ENCODE results near the gene CNP. TPM values are rescaled to one million over a fixed set of nuclear protein-coding genes. Genes with fewer than 3 reads are reported as not detected.
"Not testable (repeated sequence)": the region's sequence is repeated elsewhere in the genome, so short reads cannot be mapped to it uniquely, and the experiment has no call there.

Gene CNP
- total and polyA plus RNA-seq, 4 donors = 277 to 1,008 (median 786) TPM

GRCh38 chr17:41928693-41929251 lies 37.8 kb upstream of the CNP start:
- H3K27ac ChIP-seq (ENCODE audit: low read depth, low read length) = no peak overlapping the region
- no peaks in the 10 kb centered on the region for H3K27me3 ChIP-seq (ENCODE audit: control insufficient read depth, insufficient read depth, low read length)
- H3K9me3 ChIP-seq (ENCODE audit: control insufficient read depth, insufficient read depth, low read length) = no peaks in the 10 kb centered on the region
- DNase-seq (ENCODE audit: low read depth in 4 of 6, low spot score in 6 of 6) = no peak
- peaks cover 9% of the 10 kb centered on the region for H3K4me1 ChIP-seq (ENCODE audit: control insufficient read depth, insufficient read depth, low read length)
- no peaks in the 10 kb centered on the region for H3K36me3 ChIP-seq (ENCODE audit: control insufficient read depth, insufficient read depth, low read length)
- 67% methylated on average over 3 of the region's 6 CpGs for WGBS (ENCODE audit: insufficient coverage)
- H3K4me3 ChIP-seq (ENCODE audit: low read depth, low read length) = no peak overlapping the region

- Histone ChIP-seq H3K27ac (ENCODE audit: low read depth, low read length) (peak within 1 kb of the TSS; percentile 70), H3K9me3 (ENCODE audit: control insufficient read depth, insufficient read depth, low read length) (no peaks in the 10 kb centered on the region), H3K27me3 (ENCODE audit: control insufficient read depth, insufficient read depth, low read length) (no peaks in the 10 kb centered on the region), H3K4me1 (ENCODE audit: control insufficient read depth, insufficient read depth, low read length) (peaks cover 9% of the 10 kb centered on the region), H3K4me3 (ENCODE audit: low read depth, low read length) (peak within 1 kb of the TSS; percentile 62), H3K36me3 (ENCODE audit: control insufficient read depth, insufficient read depth, low read length) (peaks cover 2% of the 10 kb centered on the region)
- peak; percentile 91 to 99 (median 93) for DNase-seq (ENCODE audit: low read depth in 4 of 6, low spot score in 6 of 6)
- WGBS (ENCODE audit: insufficient coverage) = under 1% methylated on average over 34 of the region's 43 CpGs
Observed at GRCh38 chr17:41930009-41930832, 36.4 kb upstream of the CNP start, which contains the start of gene ODAD4. ODAD4 (plus strand) TSS chr17:41930617; CDS start chr17:41930724, 107 bp downstream.

- H3K36me3 ChIP-seq (ENCODE audit: control insufficient read depth, insufficient read depth, low read length); H3K27me3 ChIP-seq (ENCODE audit: control insufficient read depth, insufficient read depth, low read length); H3K4me1 ChIP-seq (ENCODE audit: control insufficient read depth, insufficient read depth, low read length); DNase-seq (ENCODE audit: low read depth in 4 of 6, low spot score in 6 of 6); H3K9me3 ChIP-seq (ENCODE audit: control insufficient read depth, insufficient read depth, low read length): not testable (repeated sequence)
- WGBS (ENCODE audit: insufficient coverage) = 84% methylated on average over 4 of the region's 18 CpGs
- Histone ChIP-seq H3K27ac (ENCODE audit: low read depth, low read length) (peak overlapping the region; percentile 70), H3K4me3 (ENCODE audit: low read depth, low read length) (peak overlapping the region; percentile 62)
Observed at GRCh38 chr17:41930833-41931156, 35.8 kb upstream of the CNP start.

- DNase-seq (ENCODE audit: low read depth in 4 of 6, low spot score in 6 of 6); H3K27ac ChIP-seq (ENCODE audit: low read depth, low read length); H3K4me3 ChIP-seq (ENCODE audit: low read depth, low read length); H3K4me1 ChIP-seq (ENCODE audit: control insufficient read depth, insufficient read depth, low read length); H3K27me3 ChIP-seq (ENCODE audit: control insufficient read depth, insufficient read depth, low read length); H3K9me3 ChIP-seq (ENCODE audit: control insufficient read depth, insufficient read depth, low read length): not testable (repeated sequence)
- peaks cover 17% of the 10 kb centered on the region for H3K36me3 ChIP-seq (ENCODE audit: control insufficient read depth, insufficient read depth, low read length)
- WGBS (ENCODE audit: insufficient coverage) = 100% methylated on average over 1 of the region's 4 CpGs
Observed at GRCh38 chr17:41931715-41932114, 34.9 kb upstream of the CNP start.

GRCh38 chr17:41932816-41933389 lies 33.7 kb upstream of the CNP start:
- WGBS (ENCODE audit: insufficient coverage) = no CpG with 5 or more reads among the region's 2 CpGs
- Histone ChIP-seq H3K27ac (ENCODE audit: low read depth, low read length) (no peak overlapping the region), H3K9me3 (ENCODE audit: control insufficient read depth, insufficient read depth, low read length) (no peaks in the 10 kb centered on the region), H3K36me3 (ENCODE audit: control insufficient read depth, insufficient read depth, low read length) (peaks cover 26% of the 10 kb centered on the region), H3K4me1 (ENCODE audit: control insufficient read depth, insufficient read depth, low read length) (peaks cover 9% of the 10 kb centered on the region), H3K4me3 (ENCODE audit: low read depth, low read length) (no peak overlapping the region), H3K27me3 (ENCODE audit: control insufficient read depth, insufficient read depth, low read length) (no peaks in the 10 kb centered on the region)
- DNase-seq (ENCODE audit: low read depth in 4 of 6, low spot score in 6 of 6) = no peak

GRCh38 chr17:41935641-41936040 lies 31.0 kb upstream of the CNP start:
- H3K36me3 ChIP-seq (ENCODE audit: control insufficient read depth, insufficient read depth, low read length) = peaks cover 49% of the 10 kb centered on the region

GRCh38 chr17:41937970-41938954 lies 28.3 kb upstream of the CNP start:
- DNase-seq (ENCODE audit: low read depth in 4 of 6, low spot score in 6 of 6) = no peak
- 91% methylated on average over 11 of the region's 19 CpGs for WGBS (ENCODE audit: insufficient coverage)
- Histone ChIP-seq H3K4me1 (ENCODE audit: control insufficient read depth, insufficient read depth, low read length) (no peaks in the 10 kb centered on the region), H3K27me3 (ENCODE audit: control insufficient read depth, insufficient read depth, low read length) (no peaks in the 10 kb centered on the region), H3K9me3 (ENCODE audit: control insufficient read depth, insufficient read depth, low read length) (no peaks in the 10 kb centered on the region), H3K4me3 (ENCODE audit: low read depth, low read length) (no peak overlapping the region), H3K27ac (ENCODE audit: low read depth, low read length) (no peak overlapping the region), H3K36me3 (ENCODE audit: control insufficient read depth, insufficient read depth, low read length) (peaks cover 54% of the 10 kb centered on the region)

More at GRCh38 chr17:41935641-41936040, 31.0 kb upstream of the CNP start:
- 95% methylated on average over 6 of the region's 6 CpGs for WGBS (ENCODE audit: insufficient coverage)
- Histone ChIP-seq H3K4me1 (ENCODE audit: control insufficient read depth, insufficient read depth, low read length) (peaks cover 9% of the 10 kb centered on the region), H3K27ac (ENCODE audit: low read depth, low read length) (no peak overlapping the region), H3K27me3 (ENCODE audit: control insufficient read depth, insufficient read depth, low read length) (no peaks in the 10 kb centered on the region), H3K4me3 (ENCODE audit: low read depth, low read length) (no peak overlapping the region), H3K9me3 (ENCODE audit: control insufficient read depth, insufficient read depth, low read length) (no peaks in the 10 kb centered on the region)
- no peak for DNase-seq (ENCODE audit: low read depth in 4 of 6, low spot score in 6 of 6)

- no peak overlapping the region for H3K27ac ChIP-seq (ENCODE audit: low read depth, low read length)
- H3K4me1 ChIP-seq (ENCODE audit: control insufficient read depth, insufficient read depth, low read length) = no peaks in the 10 kb centered on the region
- no peak overlapping the region for H3K4me3 ChIP-seq (ENCODE audit: low read depth, low read length)
- DNase-seq (ENCODE audit: low read depth in 4 of 6, low spot score in 6 of 6) = peak in 1 of 6 donors; percentile 34
- no peaks in the 10 kb centered on the region for H3K27me3 ChIP-seq (ENCODE audit: control insufficient read depth, insufficient read depth, low read length)
- peaks cover 55% of the 10 kb centered on the region for H3K36me3 ChIP-seq (ENCODE audit: control insufficient read depth, insufficient read depth, low read length)
- WGBS (ENCODE audit: insufficient coverage) = 89% methylated on average over 4 of the region's 4 CpGs
- H3K9me3 ChIP-seq (ENCODE audit: control insufficient read depth, insufficient read depth, low read length) = no peaks in the 10 kb centered on the region
Observed at GRCh38 chr17:41939044-41939692, 27.4 kb upstream of the CNP start.

- H3K36me3 ChIP-seq (ENCODE audit: control insufficient read depth, insufficient read depth, low read length) = peaks cover 59% of the 10 kb centered on the region
- WGBS (ENCODE audit: insufficient coverage) = 97% methylated on average over 4 of the region's 6 CpGs
Observed at GRCh38 chr17:41939693-41940090, 26.9 kb upstream of the CNP start.

More at GRCh38 chr17:41939693-41940090, 26.9 kb upstream of the CNP start:
- H3K4me3 ChIP-seq (ENCODE audit: low read depth, low read length) = no peak overlapping the region
- no peak overlapping the region for H3K27ac ChIP-seq (ENCODE audit: low read depth, low read length)
- no peaks in the 10 kb centered on the region for H3K9me3 ChIP-seq (ENCODE audit: control insufficient read depth, insufficient read depth, low read length)
- no peaks in the 10 kb centered on the region for H3K27me3 ChIP-seq (ENCODE audit: control insufficient read depth, insufficient read depth, low read length)
- DNase-seq (ENCODE audit: low read depth in 4 of 6, low spot score in 6 of 6) = no peak
- H3K4me1 ChIP-seq (ENCODE audit: control insufficient read depth, insufficient read depth, low read length) = no peaks in the 10 kb centered on the region
